HepG2 (cell line): ENCODE data around the gene FAM222A. TPM values are rescaled to one million over a fixed set of nuclear protein-coding genes. Genes with fewer than 3 reads are reported as not detected.
A peak's percentile ranks its signal among the peaks of the same experiment; 100 is the strongest.

Experiments used
- ATAC-seq: fragments of 200-7000 bp; cut with Tn5 transposase; 3 replicates; pipeline ENCODE4 v1.9.1; 2020; ENCODE audit warnings: mild to moderate bottlenecking, moderate library complexity
- BruUV-seq: library from RNA; stranded (reverse); fragments of 400-500 nt; replicated peaks from 2 replicates; lab custom pipeline; 2021; lab: Mats Ljungman, UMichigan
- CTCF ChIA-PET: fragments of 300-600 bp; formaldehyde crosslinking; extraction: SDS; loops from one replicate; lab custom pipeline; 2021; ENCODE audit warnings: low total read pairs, inconsistent platforms, low intra/inter-chr PET ratio; lab: Yijun Ruan, JAX
- POLR2A ChIA-PET: fragments of 350-600 bp; sonication (Branson Sonifier 250); formaldehyde crosslinking; loops from one replicate; lab custom pipeline; 2020; ENCODE audit warnings: antibody characterized with exemption, inconsistent platforms; lab: Yijun Ruan, JAX
- DNase-seq: peaks from one replicate; pipeline ENCODE4 v3.0.0-alpha.2; 2015; ENCODE audit warnings: low spot score
- FAIRE-seq: peaks from 3 replicates; lab custom pipeline; 2011; peaks lifted over from hg19 to GRCh38; lab: Jason Lieb, UNC
- H2AFZ ChIP-seq: one replicate; pipeline ENCODE4 v1.6.1; 2011; ENCODE audit warnings: low read length, inconsistent platforms
- H3K27ac ChIP-seq: fragments of 300-600 bp; 3 replicates; pipeline ENCODE4 v1.8.0; 2011; ENCODE audit warnings: mixed run types, mild to moderate bottlenecking, mixed read lengths, low read length, inconsistent platforms; ENCODE audit not compliant: insufficient read depth; ENCODE audit errors: extremely low read length
- H3K27me3 ChIP-seq, 2 experiments: fragments of 200-600 bp in 1 of 2; 2 replicates in 1 of 2; 3 replicates in 1 of 2; pipeline versions ENCODE4 v1.6.0 to v1.8.0; 2011; ENCODE audit warnings: low read length in 2 of 2, mild to moderate bottlenecking in 2 of 2, moderate library complexity in 2 of 2, inconsistent platforms in 1 of 2; ENCODE audit not compliant: insufficient read depth in 2 of 2, control insufficient read depth in 1 of 2
- H3K36me3 ChIP-seq, 2 experiments: fragments of 200-600 bp in 1 of 2; replicated peaks in 1 of 2; 2 replicates in 1 of 2; 3 replicates in 1 of 2; pipeline versions ENCODE4 v1.5.1 to v1.8.0; 2011; ENCODE audit warnings: low read length in 2 of 2, inconsistent platforms in 1 of 2; ENCODE audit not compliant: insufficient read depth in 2 of 2, control insufficient read depth in 1 of 2
- H3K4me1 ChIP-seq: 2 replicates; pipeline ENCODE4 v1.5.1; 2012; ENCODE audit warnings: low read length, inconsistent platforms; ENCODE audit not compliant: insufficient read depth
- H3K4me2 ChIP-seq: 2 replicates; pipeline ENCODE4 v1.6.0; 2011; ENCODE audit warnings: low read depth, low read length, inconsistent platforms
- H3K4me3 ChIP-seq, 3 experiments: fragments of 200-600 bp in 1 of 3; sonication (generic), shearing (Covaris generic) in 1 of 3; replicated peaks in 1 of 3; 2 replicates each; pipeline ENCODE4 v1.5.1; 2011 to 2016; ENCODE audit warnings: low read length in 3 of 3, inconsistent platforms in 2 of 3, low read depth in 2 of 3, mild to moderate bottlenecking in 2 of 3, control low read depth in 1 of 3, mixed read lengths in 1 of 3; ENCODE audit not compliant: insufficient read depth in 1 of 3
- H3K79me2 ChIP-seq: one replicate; pipeline ENCODE4 v1.6.1; 2011; ENCODE audit warnings: low read length, inconsistent platforms; ENCODE audit not compliant: insufficient read depth
- H3K9ac ChIP-seq: 2 replicates; pipeline ENCODE4 v1.6.0; 2011; ENCODE audit warnings: mild to moderate bottlenecking, low read depth, low read length, inconsistent platforms; ENCODE audit not compliant: insufficient read depth
- H3K9me3 ChIP-seq: 2 replicates; pipeline ENCODE4 v1.5.1; 2012; ENCODE audit warnings: mild to moderate bottlenecking, low read length
- H4K20me1 ChIP-seq: 2 replicates; pipeline ENCODE4 v1.6.0; 2011; ENCODE audit warnings: inconsistent platforms, mild to moderate bottlenecking, low read length, moderate library complexity; ENCODE audit not compliant: insufficient read depth
- ASH2L ChIP-seq: fragments of 300-600, 200-600 bp; sonication (generic); IDR thresholded peaks from 2 replicates; pipeline ENCODE4 v1.7.0; 2017; ENCODE audit warnings: low read depth, mild to moderate bottlenecking, moderate library complexity, mixed read lengths, low read length; ENCODE audit not compliant: insufficient read length
- JUN ChIP-seq: sonication (generic); formaldehyde crosslinking; IDR thresholded peaks from 2 replicates; pipeline ENCODE4 v1.4.0; 2020; ENCODE audit warnings: mild to moderate bottlenecking, missing genetic modification reagents
- MNT ChIP-seq: fragments of 450-650 bp; IDR thresholded peaks from 2 replicates; pipeline ENCODE4 v1.6.1; 2016
- MTF2 ChIP-seq: sonication (generic); formaldehyde crosslinking; IDR thresholded peaks from 2 replicates; pipeline ENCODE4 v1.5.0; 2020; ENCODE audit warnings: missing genetic modification reagents, borderline replicate concordance
- NBN ChIP-seq: fragments of 450-650 bp; conservative IDR thresholded peaks from 2 replicates; pipeline ENCODE4 v1.6.1; 2017
- ONECUT2 ChIP-seq: sonication (generic); formaldehyde crosslinking; IDR thresholded peaks from 2 replicates; pipeline ENCODE4 v1.4.0; 2020; ENCODE audit warnings: missing genetic modification reagents
- TRIM24 ChIP-seq: sonication (generic); formaldehyde crosslinking; IDR thresholded peaks from 2 replicates; pipeline ENCODE4 v1.8.0; 2022; ENCODE audit warnings: mild to moderate bottlenecking, missing genetic modification reagents
- WIZ ChIP-seq: sonication (generic); formaldehyde crosslinking; IDR thresholded peaks from 2 replicates; pipeline ENCODE4 v1.5.1; 2020; ENCODE audit warnings: mild to moderate bottlenecking, missing genetic modification reagents
- ZNF609 ChIP-seq: sonication (generic); formaldehyde crosslinking; IDR thresholded peaks from 2 replicates; pipeline ENCODE4 v1.4.0; 2020; ENCODE audit warnings: mild to moderate bottlenecking, missing genetic modification reagents, borderline replicate concordance
- ZNF691 ChIP-seq: sonication (generic); formaldehyde crosslinking; IDR thresholded peaks from 2 replicates; pipeline ENCODE4 v1.4.0; 2020; ENCODE audit warnings: missing genetic modification reagents, low read depth, mild to moderate bottlenecking, borderline replicate concordance
- WGBS: methylation state at CpG from one replicate; pipeline ENCODE4 v1.1.6; 2017; ENCODE audit warnings: low lambda C conversion rate; 5-methylcytosine and 5-hydroxymethylcytosine counted together
- in situ Hi-C: cut with HindIII; loops from 2 replicates; pipeline ENCODE4 v1.10.0; 2017; ENCODE audit warnings: low pct_unique_long_range_greater_than_20kb; ENCODE audit not compliant: extremely low pct_ligation_motif_present
- intact Hi-C: fragments of 100-400 bp; cut with micrococcal nuclease; formaldehyde crosslinking; loops from one replicate; pipeline ENCODE4 v1.10.0; 2022; ENCODE audit not compliant: unreplicated experiment
- polyA plus RNA-seq, 8 experiments: library from polyadenylated mRNA; depleted of rRNA in 3 of 8; stranded (reverse) in 7 of 8; unstranded in 1 of 8; fragments of >200 nt; fragmentation: Illumina TruSeq in 4 of 8; extraction: Trizol in 4 of 8; gene quantifications; 2 replicates each; pipeline versions ENCODE4 v1.2.1 to v1.2.3, GENCODE V29; 2011 to 2016; ENCODE audit warnings: low read depth in 4 of 8, missing spikeins in 1 of 8, mixed read lengths in 1 of 8; ENCODE audit not compliant: insufficient read depth in 1 of 8
- total RNA-seq, 5 experiments: library from RNA; depleted of rRNA; stranded (reverse); fragments of >200 nt; fragmentation: Illumina TruSeq; extraction: Trizol; gene quantifications; 2 replicates each; pipeline ENCODE4 v1.2.3, GENCODE V29; 2016; ENCODE audit warnings: low read depth in 1 of 5

The FAM222A gene
- total and polyA plus RNA-seq, 2 of the 13 experiments (the other 11 are each of a cell fraction or from before 2014, with no cell fraction given), result 2.7 to 9.6 TPM

GRCh38 chr12:109664402-109664801 is 49.2 kb upstream of the FAM222A start:
- no peak for DNase-seq
- ATAC-seq, result no peak
- H3K79me2 ChIP-seq, result no peaks in the 10 kb centered on the region
- H4K20me1 ChIP-seq, result no peaks in the 10 kb centered on the region
- no peaks in the 10 kb centered on the region for H3K4me1 ChIP-seq
- POLR2A ChIA-PET, result no interaction called here
- no peak for FAIRE-seq
- intact Hi-C loops, result no loop called here
- no TSS peak for BruUV-seq
- in situ Hi-C loops, result no loop called here
- peaks cover 0 to 9% of the 10 kb centered on the region in 2 experiments; a peak in 3 of 5 replicates for H3K27me3 ChIP-seq
- no peak overlapping the region for H2AFZ ChIP-seq
- H3K4me2 ChIP-seq, result no peak overlapping the region
- TF ChIP-seq NBN (no peak), MTF2 (CRISPR knock-in tag) (no peak), ZNF691 (CRISPR knock-in tag) (no peak), MNT (peak; percentile 61)
- CTCF ChIA-PET, result no interaction called here
- H3K9ac ChIP-seq, result no peak overlapping the region
- no peak overlapping the region for H3K4me3 ChIP-seq
- 33% methylated on average over 2 of the region's 2 CpGs for WGBS
- H3K27ac ChIP-seq, result no peak overlapping the region
- H3K36me3 ChIP-seq, result no peaks in the 10 kb centered on the region
- 0 out of 2 replicates have a peak, but pooled peaks cover 9% of the 10 kb centered on the region for H3K9me3 ChIP-seq

- Histone ChIP-seq H3K79me2 (no peaks in the 10 kb centered on the region), H3K36me3 (no peaks in the 10 kb centered on the region), H3K4me1 (no peaks in the 10 kb centered on the region), H3K27me3 (peaks cover 0 to 24% of the 10 kb centered on the region in 2 experiments; a peak in 4 of 5 replicates), H3K4me2 (no peak overlapping the region), H4K20me1 (no peaks in the 10 kb centered on the region), H3K9me3 (0 out of 2 replicates have a peak, but pooled peaks cover 9% of the 10 kb centered on the region), H3K4me3 (no peak overlapping the region), H2AFZ (no peak overlapping the region), H3K27ac (no peak overlapping the region), H3K9ac (no peak overlapping the region)
- ChIA-PET POLR2A (interaction anchor here (0.6 kb wide), 1 partner anchor 49 kb away, joined by 3 read pairs; no protein-coding TSS in a partner anchor), CTCF (no interaction called here)
- in situ Hi-C loops, result no loop called here
- intact Hi-C loops, result no loop called here
- no TSS peak for BruUV-seq
- ATAC-seq, result no peak
- WGBS, result 0% methylated on average over 1 of the region's 1 CpG
- no peak for DNase-seq
- no peak for FAIRE-seq
- TF ChIP-seq JUN (no peak), ZNF609 (CRISPR knock-in tag) (no peak), ONECUT2 (CRISPR knock-in tag) (no peak), WIZ (CRISPR knock-in tag) (no peak), ASH2L (no peak), TRIM24 (CRISPR knock-in tag) (no peak)
Measured at GRCh38 chr12:109666068-109666467, 47.6 kb upstream of the FAM222A start.
